CD4-positive, alpha-beta T cell treated with Interleukin-4 for 1 hour (primary cell): Measurements from ENCODE around the gene TRPV6.
A peak's percentile ranks its signal among the peaks of the same experiment; 100 is the strongest.

Source experiments
- DNase-seq, 2 donors: peaks; one replicate each; pipeline ENCODE4 v3.0.0-alpha.2; 2020 to 2022

TRPV6 gene

DNA sequence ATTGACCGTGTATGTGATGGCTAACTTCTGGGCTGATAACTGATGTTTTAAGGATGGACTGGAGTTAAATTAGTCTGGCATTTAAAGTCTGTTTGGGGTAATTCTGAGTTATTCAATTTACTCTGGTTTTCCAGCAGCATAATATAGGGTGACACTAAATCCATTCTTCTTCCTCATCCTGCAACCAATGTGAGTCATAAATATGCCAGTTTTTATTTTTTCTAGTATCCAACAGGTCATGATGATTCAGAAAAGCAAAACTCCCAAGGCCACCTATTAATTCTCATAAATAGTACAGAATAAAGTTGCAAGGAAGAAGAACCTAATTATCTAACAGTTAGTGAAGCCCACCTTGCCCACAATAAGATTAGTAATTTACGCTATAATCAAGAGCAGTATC is 38.2 kb downstream of the TRPV6 start:
- no peak for DNase-seq

DNA sequence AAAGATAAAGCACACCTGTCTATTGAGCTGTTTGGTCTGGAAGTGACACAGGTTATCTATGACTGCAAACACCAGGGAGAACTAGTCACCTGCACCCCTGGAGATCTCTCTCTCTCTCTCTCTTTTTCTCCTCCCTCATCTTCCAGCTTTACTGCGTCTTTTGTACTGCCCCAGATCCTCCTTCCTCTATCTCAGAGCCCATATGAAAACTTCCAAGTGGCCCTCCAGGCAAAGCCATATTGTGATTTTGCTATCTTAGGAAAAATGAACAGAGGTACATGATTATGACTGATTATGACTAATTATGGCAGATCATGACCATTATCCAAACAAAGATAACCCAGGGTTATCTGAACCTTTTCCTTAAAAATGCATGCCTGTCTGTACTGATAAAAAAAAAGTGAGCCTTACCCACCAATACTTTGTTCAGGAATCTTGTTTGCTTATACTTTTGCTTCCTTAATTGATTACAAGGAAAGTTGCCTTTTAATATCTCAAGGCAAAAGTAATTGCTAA is 43.2 kb downstream of the TRPV6 start:
- DNase-seq = no peak

DNA sequence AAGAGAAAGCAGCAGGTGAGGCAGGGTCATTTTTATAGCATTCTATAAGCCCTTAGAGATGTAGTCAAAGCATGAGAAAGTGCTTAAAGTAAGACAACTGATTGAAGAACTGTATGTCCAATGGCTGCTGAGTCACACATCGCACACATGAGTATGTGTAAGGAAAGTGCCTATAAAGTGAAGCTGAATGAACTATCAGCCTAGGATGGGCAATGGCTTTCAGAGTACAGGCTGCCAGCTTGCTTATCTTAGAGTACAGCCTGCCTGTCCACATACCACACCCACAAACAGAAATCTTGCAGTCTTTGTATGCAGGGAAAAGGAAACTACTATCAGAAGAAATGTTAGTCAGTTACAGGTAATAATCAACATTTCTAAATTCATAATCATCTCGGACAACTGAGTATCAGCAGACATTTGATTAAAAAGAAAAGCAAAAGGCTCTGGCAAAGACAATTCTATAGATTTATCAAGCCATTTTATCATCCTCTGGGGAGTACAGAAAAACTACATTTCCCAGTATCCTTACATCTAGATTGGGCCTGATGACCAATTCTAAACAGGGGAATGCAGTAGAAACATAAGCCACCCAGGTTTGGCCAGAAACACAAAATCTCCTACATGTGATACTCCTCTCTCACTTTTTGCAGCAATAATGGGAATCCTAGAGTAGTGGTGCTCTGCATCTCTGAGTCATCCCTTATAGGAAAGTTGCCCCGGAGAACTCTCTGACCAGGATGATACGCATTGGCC is 46.9 kb downstream of the TRPV6 start:
- DNase-seq = no peak

DNA sequence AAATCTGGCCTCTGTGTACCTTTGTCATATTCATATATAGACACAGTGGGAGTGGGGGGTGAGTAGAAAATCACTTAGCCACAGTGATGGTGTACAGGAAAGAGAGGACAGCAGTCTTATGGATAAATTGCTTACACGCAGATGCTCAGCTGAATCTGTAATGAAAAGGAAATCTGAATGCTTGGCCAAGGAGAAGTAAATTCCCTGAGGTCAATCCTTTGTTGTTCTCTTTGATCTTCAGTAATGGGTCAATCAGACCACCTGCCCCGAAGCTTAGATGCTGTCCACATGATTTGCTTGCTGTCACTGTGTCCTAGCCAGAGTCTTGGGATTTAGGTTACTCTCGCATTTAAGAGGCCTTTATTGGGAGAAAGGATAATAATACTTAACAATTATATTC is 49.1 kb downstream of the TRPV6 start:
- no peak for DNase-seq

DNA sequence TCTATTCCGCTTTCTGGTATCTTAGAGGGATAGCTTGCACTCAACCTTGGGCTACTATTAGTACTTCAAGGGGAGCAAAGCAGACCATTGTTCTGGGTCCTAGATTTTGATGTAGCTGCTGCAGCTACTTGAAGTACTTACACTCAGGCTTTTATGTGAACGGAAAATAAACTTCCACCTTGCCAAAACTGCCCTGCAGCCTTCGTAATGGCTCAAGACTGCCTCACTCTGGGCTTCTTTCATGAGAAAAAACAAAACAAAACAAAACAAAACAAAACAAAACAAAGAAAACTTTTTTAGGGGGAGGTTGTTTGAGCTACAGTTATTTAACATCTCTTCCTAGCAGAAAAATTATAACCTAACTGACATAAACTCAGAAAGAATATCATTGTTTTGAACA is 50.1 kb downstream of the TRPV6 start:
- DNase-seq = peak in 1 of 2 donors; percentile 45

DNA sequence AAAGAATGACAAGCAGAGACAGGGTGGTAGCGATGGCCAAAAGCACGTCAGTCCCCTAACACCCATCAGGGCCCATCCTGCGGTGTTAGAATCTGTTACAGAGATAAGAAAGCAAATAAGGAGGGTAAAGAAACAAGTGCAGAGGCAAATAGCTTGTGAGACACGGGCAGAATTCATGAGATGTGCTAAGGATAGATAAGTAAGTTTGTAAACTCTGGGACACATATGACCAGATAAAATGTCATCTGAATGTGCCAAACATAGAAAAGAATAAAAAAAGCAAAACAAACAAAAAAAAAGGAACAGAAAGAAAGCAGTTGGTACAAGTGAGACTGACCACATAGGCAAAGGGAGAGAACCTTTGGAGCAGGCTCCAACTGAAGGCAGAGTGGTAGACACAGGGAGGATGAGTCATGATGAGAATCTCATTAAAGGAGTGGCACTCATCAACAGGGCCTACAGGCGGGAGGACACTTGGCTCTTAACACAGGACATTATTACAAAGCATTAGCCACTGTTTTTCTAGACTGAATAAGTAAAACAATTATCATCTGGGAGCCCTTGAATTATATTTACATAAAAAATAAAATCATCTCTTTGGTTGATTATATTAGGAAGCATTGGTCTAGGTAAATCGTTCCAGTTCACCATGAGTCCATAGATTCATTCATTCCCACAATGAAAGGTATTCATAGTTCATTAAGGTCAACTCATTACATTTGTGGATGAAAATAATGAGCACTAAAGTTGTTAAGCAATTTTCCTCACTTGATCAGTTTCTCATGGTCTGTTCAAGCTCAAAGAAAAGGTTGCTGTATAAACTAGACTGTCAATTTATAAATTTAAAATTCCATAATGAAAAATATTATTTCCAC is 52.1 kb downstream of the TRPV6 start:
- no peak for DNase-seq

DNA sequence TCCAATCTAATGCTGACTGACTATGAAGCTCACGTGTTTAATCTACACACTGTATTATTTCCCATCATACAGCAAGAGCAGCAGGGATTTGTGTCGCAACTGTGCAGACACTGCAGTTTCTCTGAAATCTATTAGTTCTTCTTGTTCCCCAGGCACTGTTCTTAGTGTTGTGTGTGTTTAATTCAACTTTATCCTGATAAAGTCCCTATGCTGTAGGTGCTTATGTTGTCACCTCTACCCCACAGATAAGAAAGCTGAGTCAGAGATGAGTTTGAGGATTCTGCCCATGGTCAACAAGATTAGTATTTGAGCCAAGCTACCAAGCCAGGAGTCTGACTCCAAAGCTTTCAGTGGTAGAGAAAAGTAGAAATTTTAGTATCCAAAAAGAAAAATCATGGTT is 53.1 kb downstream of the TRPV6 start:
- no peak for DNase-seq

DNA sequence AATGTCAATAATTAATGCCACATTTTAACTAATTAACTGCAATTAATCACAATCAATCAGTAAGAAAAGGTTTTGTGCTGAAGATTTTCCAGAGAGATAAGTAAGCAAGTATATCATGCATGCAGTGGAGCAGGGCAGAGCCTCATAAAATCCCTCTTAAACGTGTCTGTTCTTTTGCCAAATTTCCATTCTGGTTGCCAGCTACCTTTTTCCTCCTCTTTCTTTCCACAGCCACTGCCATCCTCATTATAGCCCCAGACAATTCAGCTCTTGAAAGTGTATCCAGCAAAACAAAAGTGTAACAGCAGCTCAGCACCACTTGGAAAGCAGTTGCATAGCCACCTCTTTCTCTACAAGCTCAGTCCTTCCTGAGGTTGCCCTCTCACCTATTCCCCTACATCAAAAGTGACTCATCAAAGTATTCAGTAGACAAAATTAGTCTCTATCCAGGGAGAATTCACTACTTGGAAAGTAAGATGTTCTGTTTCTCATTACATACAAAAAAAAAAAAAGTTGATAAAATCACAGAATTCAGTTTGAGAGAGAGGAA is 57.5 kb downstream of the TRPV6 start:
- DNase-seq = no peak

DNA sequence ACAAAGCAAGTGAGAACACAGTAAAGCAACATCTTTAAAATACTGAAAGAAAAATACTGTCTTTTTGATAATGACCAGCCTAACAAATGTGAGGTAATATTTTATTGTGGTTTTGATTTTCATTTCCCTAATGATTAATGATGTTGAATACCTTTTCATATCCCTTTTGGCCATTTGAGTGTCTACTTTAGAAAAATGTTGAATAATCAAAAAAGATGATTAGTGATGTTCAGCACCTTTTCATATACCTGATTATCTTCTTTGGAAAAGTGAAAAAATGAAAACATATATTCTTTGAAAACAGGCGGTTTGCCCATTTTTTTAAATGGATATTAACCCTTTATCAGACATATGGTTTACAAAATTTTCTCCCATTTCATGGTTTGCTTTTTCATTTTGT is 62.8 kb downstream of the TRPV6 start:
- no peak for DNase-seq
